Measurements from ENCODE around the gene SLIRP. TPM values are rescaled to one million over a fixed set of nuclear protein-coding genes. Genes with fewer than 3 reads are reported as not detected.
"Not testable (repeated sequence)": the region's sequence is repeated elsewhere in the genome, so short reads cannot be mapped to it uniquely, and the experiment has no call there.

Gene SLIRP
- 100 to 1,000 TPM; 156 to 262 (median 218) TPM for total RNA-seq

- H3K27me3 ChIP-seq: no peaks in the 10 kb centered on the region
- peak; percentile 78 to 92 for DNase-seq (ENCODE audit: low spot score in 2 of 2)
- peaks cover 0 to 56% (median 14%) of the 10 kb centered on the region in 3 donors for H3K36me3 ChIP-seq
- no peaks in the 10 kb centered on the region for H3K9me3 ChIP-seq
- 0% methylated on average over 49 of the region's 49 CpGs for WGBS, 2 donors
- peaks cover 6 to 47% (median 25%) of the 10 kb centered on the region in 4 donors for H3K4me1 ChIP-seq
- peak within 1 kb of the TSS; percentile 62 to 99 (median 76) for H3K4me3 ChIP-seq
- peak; percentile 59 to 94 for TF ChIP-seq EP300 (IDR thresholded peaks at IDR 0.05)
- TF ChIP-seq POLR2A (IDR thresholded peaks at IDR 0.05): peak; percentile 18 to 64
- TF ChIP-seq CTCF (IDR thresholded peaks at IDR 0.05): peak in 1 of 5 experiments; percentile 10
- H3K27ac ChIP-seq: peak within 1 kb of the TSS in 3 of 4 donors; percentile 63 to 82 (median 65)
Measured at GRCh38 chr14:77707724-77708408, at the start of gene SLIRP, which contains the start of gene ALKBH1. TSS of gene SLIRP (plus strand) at chr14:77708103. CDS start at chr14:77708112, 9 bp downstream. TSS of gene ALKBH1 (minus strand) at chr14:77708023. CDS start at chr14:77708004, 19 bp downstream.

GRCh38 chr14:77659831-77660230 lies 48.1 kb upstream of the SLIRP start:
- WGBS, 2 donors: 67 to 74% methylated on average over 2 of the region's 2 CpGs
- no peak for TF ChIP-seq CTCF (IDR thresholded peaks at IDR 0.05)
- TF ChIP-seq EP300 (IDR thresholded peaks at IDR 0.05): peak; percentile 62 to 75
- DNase-seq (ENCODE audit: low spot score in 2 of 2): no peak
- H3K4me1 ChIP-seq: no peaks in the 10 kb centered on the region
- H3K27me3 ChIP-seq: no peaks in the 10 kb centered on the region
- H3K9me3 ChIP-seq: no peaks in the 10 kb centered on the region
- H3K27ac ChIP-seq: peak overlapping the region in 2 of 4 donors; percentile 13 to 51
- no peaks in the 10 kb centered on the region for H3K36me3 ChIP-seq
- no peak overlapping the region for H3K4me3 ChIP-seq

- TF ChIP-seq CTCF (IDR thresholded peaks at IDR 0.05): no peak
- Histone ChIP-seq H3K36me3 (no peaks in the 10 kb centered on the region), H3K27ac (peak overlapping the region in 2 of 4 donors; percentile 13 to 51), H3K9me3 (no peaks in the 10 kb centered on the region), H3K27me3 (no peaks in the 10 kb centered on the region), H3K4me3 (no peak overlapping the region), H3K4me1 (no peaks in the 10 kb centered on the region)
- 71 to 72% methylated on average over 7 of the region's 7 CpGs for WGBS, 2 donors
- no peak for DNase-seq (ENCODE audit: low spot score in 2 of 2)
Measured at GRCh38 chr14:77660754-77661153, 47.1 kb upstream of the SLIRP start.

- H3K27me3 ChIP-seq; H3K36me3 ChIP-seq; H3K4me1 ChIP-seq; DNase-seq (ENCODE audit: low spot score in 2 of 2); H3K27ac ChIP-seq; H3K9me3 ChIP-seq; H3K4me3 ChIP-seq: not testable (repeated sequence)
- 49 to 69% methylated on average over 9 of the region's 9 CpGs for WGBS, 2 donors
Measured at GRCh38 chr14:77661562-77661961, 46.3 kb upstream of the SLIRP start.

GRCh38 chr14:77663293-77663692 lies 44.6 kb upstream of the SLIRP start:
- Histone ChIP-seq H3K9me3 (no peaks in the 10 kb centered on the region), H3K27me3 (no peaks in the 10 kb centered on the region), H3K4me3 (no peak overlapping the region), H3K36me3 (no peaks in the 10 kb centered on the region), H3K4me1 (no peaks in the 10 kb centered on the region), H3K27ac (peak overlapping the region in 2 of 4 donors; percentile 58 to 71)
- TF ChIP-seq POLR2A (IDR thresholded peaks at IDR 0.05): no peak
- TF ChIP-seq EP300 (IDR thresholded peaks at IDR 0.05): peak in 1 of 2 donors; percentile 22
- TF ChIP-seq CTCF (IDR thresholded peaks at IDR 0.05): no peak
- whole genome bisulfite sequencing, 2 donors: 49 to 51% methylated on average over 6 of the region's 6 CpGs
- no peak for DNase-seq (ENCODE audit: low spot score in 2 of 2)

All from tibial nerve (tissue), 4 donors.